Neural cell (in vitro differentiated cells): ENCODE measurements around the gene HOXC6.

Experiments used
- CTCF ChIP-seq: fragments of 450-650 bp; IDR thresholded peaks from 2 replicates; pipeline ENCODE4 v1.5.1; 2014; ENCODE audit warnings: antibody characterized with exemption, mild to moderate bottlenecking, moderate library complexity; ENCODE audit not compliant: poor library complexity, severe bottlenecking
- EP300 ChIP-seq: fragments of 450-650 bp; conservative IDR thresholded peaks from 2 replicates; pipeline ENCODE4 v1.6.1; 2014; ENCODE audit warnings: antibody characterized with exemption, mild to moderate bottlenecking, moderate library complexity; ENCODE audit not compliant: poor library complexity, severe bottlenecking
- RAD21 ChIP-seq: fragments of 450-650 bp; conservative IDR thresholded peaks from 2 replicates; pipeline ENCODE4 v1.6.1; 2014; ENCODE audit warnings: antibody characterized with exemption, mild to moderate bottlenecking, moderate library complexity
- REST ChIP-seq: IDR thresholded peaks from 2 replicates; pipeline ENCODE4 v1.6.1; 2012; ENCODE audit warnings: borderline replicate concordance
- SMC3 ChIP-seq: fragments of 450-650 bp; conservative IDR thresholded peaks from 2 replicates; pipeline ENCODE4 v1.6.1; 2014; ENCODE audit warnings: antibody characterized with exemption, mild to moderate bottlenecking, moderate library complexity; ENCODE audit not compliant: poor library complexity

- no peak for TF ChIP-seq CTCF
- TF ChIP-seq SMC3, result no peak
- no peak for TF ChIP-seq EP300
- no peak for TF ChIP-seq REST
- no peak for TF ChIP-seq RAD21
These were observed 5.0 kb upstream of the HOXC6 start for GRCh38 chr12:54022960-54023884.
